ENCODE measurements around the gene MYADML2. TPM values are rescaled to one million over a fixed set of nuclear protein-coding genes. Genes with fewer than 3 reads are reported as not detected.
A peak's percentile ranks its signal among the peaks of the same experiment; 100 is the strongest.
"Not testable (repeated sequence)": the region's sequence is repeated elsewhere in the genome, so short reads cannot be mapped to it uniquely, and the experiment has no call there.

Gene MYADML2
- total RNA-seq, 1 donor from 2014 or later: not detected

DNA sequence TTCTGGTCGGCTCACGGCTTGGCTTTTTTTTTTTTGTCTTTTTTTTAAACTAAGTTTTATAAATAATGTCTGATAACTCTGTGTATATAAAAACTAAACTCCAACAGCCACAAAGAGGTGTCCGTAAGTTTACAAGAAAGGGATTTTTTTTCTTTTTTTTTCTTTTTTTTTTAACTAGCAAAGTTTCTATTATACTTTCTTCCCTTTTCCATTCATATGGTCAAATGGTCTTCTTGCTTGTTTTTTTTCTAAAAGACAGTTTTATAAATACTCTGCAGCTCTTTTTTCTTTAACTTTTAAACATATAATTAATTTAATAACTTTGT is 25.5 kb downstream of the MYADML2 start:
- TF ChIP-seq, protein P1, sequence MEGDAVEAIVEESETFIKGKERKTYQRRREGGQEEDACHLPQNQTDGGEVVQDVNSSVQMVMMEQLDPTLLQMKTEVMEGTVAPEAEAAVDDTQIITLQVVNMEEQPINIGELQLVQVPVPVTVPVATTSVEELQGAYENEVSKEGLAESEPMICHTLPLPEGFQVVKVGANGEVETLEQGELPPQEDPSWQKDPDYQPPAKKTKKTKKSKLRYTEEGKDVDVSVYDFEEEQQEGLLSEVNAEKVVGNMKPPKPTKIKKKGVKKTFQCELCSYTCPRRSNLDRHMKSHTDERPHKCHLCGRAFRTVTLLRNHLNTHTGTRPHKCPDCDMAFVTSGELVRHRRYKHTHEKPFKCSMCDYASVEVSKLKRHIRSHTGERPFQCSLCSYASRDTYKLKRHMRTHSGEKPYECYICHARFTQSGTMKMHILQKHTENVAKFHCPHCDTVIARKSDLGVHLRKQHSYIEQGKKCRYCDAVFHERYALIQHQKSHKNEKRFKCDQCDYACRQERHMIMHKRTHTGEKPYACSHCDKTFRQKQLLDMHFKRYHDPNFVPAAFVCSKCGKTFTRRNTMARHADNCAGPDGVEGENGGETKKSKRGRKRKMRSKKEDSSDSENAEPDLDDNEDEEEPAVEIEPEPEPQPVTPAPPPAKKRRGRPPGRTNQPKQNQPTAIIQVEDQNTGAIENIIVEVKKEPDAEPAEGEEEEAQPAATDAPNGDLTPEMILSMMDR (conservative IDR thresholded peaks at IDR 0.05): no peak
- no peak for DNase-seq (ENCODE audit: low read depth, low spot score)
- Mint-ChIP-seq H3K36me3 (ENCODE audit: low read depth) (peaks cover 3% of the 10 kb centered on the region), H3K27me3 (ENCODE audit: low read depth) (peaks cover 2% of the 10 kb centered on the region), H3K9me3 (no peaks in the 10 kb centered on the region), H3K4me1 (peaks cover 27% of the 10 kb centered on the region), H3K27ac (ENCODE audit: unreplicated experiment) (no peak overlapping the region), H3K4me3 (peak overlapping the region; percentile 66)

DNA sequence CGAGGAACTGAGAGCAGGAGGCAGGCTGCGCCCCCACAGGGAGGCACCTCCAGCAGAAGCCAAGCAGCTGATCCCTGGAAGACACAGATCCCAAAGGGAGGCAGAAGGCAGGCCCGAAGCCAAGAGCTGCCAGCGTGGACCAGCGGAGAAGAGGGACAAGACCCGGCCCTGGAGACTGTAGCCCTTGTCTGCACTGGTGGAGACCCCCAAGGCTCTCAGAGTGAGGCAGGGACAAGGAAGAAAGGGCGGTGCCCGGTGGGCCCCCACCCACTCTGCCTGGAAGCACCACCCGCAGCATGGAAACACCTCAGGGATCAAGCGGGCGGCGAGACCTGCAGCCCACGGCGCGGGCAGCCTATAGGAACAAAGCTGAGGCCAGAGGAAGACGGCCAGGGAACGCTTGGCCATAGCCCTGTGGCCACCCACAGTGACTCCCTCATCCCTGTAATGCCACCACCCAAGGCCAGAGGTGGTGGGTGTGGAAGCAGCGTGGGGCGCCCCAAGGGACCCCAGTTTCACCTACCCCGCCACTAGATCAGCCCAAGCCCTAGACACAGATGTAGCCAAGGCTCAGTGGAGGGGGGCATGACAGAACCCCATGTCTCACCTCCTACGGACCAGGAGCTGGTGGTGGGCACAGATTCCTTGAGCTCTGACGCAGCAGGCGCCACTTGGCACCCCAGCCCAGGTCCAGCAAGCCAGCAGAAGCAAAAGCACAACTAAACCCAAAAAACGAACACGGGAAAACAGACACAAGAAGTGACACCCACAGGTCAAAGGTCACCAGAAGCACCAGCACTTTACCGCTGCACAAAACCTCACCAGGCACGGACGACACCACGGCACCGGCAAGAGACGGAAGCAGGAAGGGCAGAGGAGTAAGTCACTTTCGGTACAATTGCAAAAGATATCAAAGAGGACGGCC is 26.2 kb downstream of the MYADML2 start:
- Mint-ChIP-seq H3K36me3 (ENCODE audit: low read depth) (peaks cover 3% of the 10 kb centered on the region), H3K27ac (ENCODE audit: unreplicated experiment) (no peak overlapping the region), H3K4me3 (peak overlapping the region; percentile 66), H3K27me3 (ENCODE audit: low read depth) (no peaks in the 10 kb centered on the region), H3K4me1 (peaks cover 20% of the 10 kb centered on the region), H3K9me3 (no peaks in the 10 kb centered on the region)
- DNase-seq (ENCODE audit: low read depth, low spot score): no peak
- TF ChIP-seq, protein P1 (conservative IDR thresholded peaks at IDR 0.05): no peak

DNA sequence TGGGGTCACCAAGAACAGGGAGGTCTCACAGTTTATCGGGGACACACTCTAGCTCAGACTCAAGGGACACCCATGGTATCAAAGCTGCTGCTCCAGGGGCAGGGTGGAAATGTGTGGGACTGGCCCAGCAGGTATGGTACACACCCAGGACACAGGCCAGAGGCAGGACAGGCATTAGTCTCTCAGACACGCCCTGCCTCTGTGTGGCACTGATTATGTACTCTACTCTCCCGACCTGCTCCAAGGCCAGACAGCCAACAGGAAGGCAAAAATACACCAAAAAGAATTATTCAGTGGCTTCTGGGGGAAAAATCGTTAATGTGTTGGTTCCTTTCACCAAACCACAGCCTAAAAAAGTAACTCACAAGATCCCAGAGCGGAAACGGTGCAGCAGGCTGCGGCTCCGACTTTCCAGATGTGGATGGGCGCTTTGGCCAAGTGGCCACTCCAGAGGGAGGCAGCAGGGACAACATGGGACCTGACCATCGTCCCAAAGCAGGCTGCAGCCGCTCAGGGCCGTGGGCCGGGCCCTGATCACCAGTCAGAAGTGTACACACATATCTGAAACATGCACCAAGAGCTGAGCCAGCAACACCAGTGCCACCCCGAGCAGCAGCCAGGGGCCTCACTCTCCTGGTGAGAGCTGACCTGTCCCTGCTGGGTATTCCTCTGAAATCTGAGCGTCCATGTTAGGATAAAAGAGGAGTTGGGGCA is 28.0 kb downstream of the MYADML2 start:
- no peak for DNase-seq (ENCODE audit: low read depth, low spot score)
- Mint-ChIP-seq H3K36me3 (ENCODE audit: low read depth) (peaks cover 3% of the 10 kb centered on the region), H3K27ac (ENCODE audit: unreplicated experiment) (no peak overlapping the region), H3K4me1 (peaks cover 13% of the 10 kb centered on the region), H3K9me3 (no peaks in the 10 kb centered on the region), H3K27me3 (ENCODE audit: low read depth) (no peaks in the 10 kb centered on the region), H3K4me3 (peak overlapping the region; percentile 90)
- TF ChIP-seq, protein P1 (conservative IDR thresholded peaks at IDR 0.05): no peak

DNA sequence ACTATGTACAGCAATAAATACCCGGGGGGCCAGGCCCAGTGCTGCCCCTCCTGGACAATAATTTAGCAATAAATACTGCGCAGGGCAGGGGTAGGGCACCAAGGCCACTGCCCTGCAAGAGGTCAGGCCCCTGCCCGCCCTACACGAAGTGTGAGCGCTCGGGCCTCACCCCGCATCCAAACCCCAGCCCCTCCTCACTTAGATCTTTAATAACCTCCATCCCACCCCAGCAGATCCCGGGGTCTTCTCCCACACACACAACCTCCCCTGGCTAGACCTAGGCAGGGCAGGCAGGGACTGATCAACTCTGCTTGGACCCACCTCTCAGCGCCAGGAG is 28.7 kb downstream of the MYADML2 start:
- peak overlapping the region; percentile 62 for H3K27ac Mint-ChIP-seq (ENCODE audit: unreplicated experiment)
- H3K9me3 Mint-ChIP-seq; H3K27me3 Mint-ChIP-seq (ENCODE audit: low read depth); H3K36me3 Mint-ChIP-seq (ENCODE audit: low read depth); DNase-seq (ENCODE audit: low read depth, low spot score): not testable (repeated sequence)
- peaks cover 11% of the 10 kb centered on the region for H3K4me1 Mint-ChIP-seq
- TF ChIP-seq, protein P1 (conservative IDR thresholded peaks at IDR 0.05): peak; percentile 29
- H3K4me3 Mint-ChIP-seq: peak overlapping the region; percentile 90

DNA sequence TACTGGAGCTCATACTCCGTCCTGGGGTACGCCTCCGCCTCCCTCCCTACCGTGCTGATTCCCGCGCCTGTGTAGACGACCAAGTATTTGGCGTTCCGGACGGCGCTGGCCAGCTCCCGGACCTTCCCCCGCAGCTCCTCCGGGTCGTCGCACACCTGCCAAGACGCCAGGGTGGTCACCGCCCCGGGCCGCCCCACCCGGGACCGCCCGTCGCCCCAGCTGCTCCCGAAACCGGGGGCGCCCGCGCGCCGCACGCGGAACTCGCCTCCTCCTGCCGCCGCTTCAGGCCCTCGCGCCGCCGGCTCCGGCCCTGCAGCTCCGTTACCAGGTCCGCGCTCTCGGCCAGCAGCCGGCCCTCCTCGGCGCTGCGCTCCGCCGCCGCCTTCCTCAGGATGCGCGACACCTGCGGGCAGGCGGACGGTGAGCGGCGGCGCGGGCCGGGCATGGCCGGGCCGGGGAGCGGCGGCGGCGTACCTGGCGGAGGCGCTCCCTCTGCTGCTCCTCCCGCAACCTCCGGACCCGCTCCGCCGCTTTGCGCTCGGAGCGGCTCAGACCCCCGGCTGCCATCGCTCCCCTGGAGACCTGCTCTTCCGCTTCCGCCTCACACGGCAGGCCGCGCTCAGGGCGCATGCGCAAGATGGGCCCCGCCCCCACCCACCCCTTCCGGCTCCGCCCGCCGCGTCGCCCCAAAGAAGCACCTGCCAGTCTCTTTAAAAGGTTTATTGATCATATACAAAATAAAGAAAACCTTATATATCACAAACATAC is 29.3 kb downstream of the MYADML2 start, which contains the start of gene SIRT7:
TSS of gene SIRT7 (minus strand) at position 612 of the 768 bp plus-strand sequence. CDS start at position 567, 45 bp downstream.
- Mint-ChIP-seq H3K4me1 (peaks cover 9% of the 10 kb centered on the region), H3K27ac (ENCODE audit: unreplicated experiment) (peak within 1 kb of the TSS; percentile 62), H3K4me3 (peak within 1 kb of the TSS; percentile 90), H3K9me3 (no peaks in the 10 kb centered on the region), H3K36me3 (ENCODE audit: low read depth) (peaks cover 9% of the 10 kb centered on the region), H3K27me3 (ENCODE audit: low read depth) (no peaks in the 10 kb centered on the region)
- DNase-seq (ENCODE audit: low read depth, low spot score): peak; percentile 65
- TF ChIP-seq, protein P1 (conservative IDR thresholded peaks at IDR 0.05): no peak
